Fibroblast of upper back skin (primary cell): ENCODE measurements around the gene SLC25A51.
"Not testable (repeated sequence)": the region's sequence is repeated elsewhere in the genome, so short reads cannot be mapped to it uniquely, and the experiment has no call there.

Source experiments
- DNase-seq: peaks from one replicate; pipeline ENCODE4 v3.0.0-alpha.2; 2013

Gene SLC25A51

DNA sequence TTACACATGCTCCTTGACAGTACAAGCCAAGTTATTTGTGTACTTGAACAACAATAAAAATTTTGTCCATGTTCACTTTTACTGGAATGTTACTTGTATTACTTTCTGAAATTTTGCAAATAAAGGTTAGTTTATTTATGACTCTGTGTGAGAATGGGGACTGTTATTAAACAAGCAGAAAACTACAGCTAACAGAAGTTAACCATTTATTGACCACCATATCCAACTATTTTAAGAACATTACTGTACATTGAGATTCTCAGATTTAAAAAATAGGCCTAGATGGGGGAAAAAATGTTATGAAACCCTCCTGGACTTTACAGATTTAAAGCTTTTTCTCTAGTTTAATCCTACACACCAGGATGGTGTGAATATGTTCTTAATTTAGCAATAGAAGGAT is 1.8 kb downstream of the SLC25A51 start:
- no peak for DNase-seq

- peak; percentile 66 for DNase-seq
Measured at GRCh38 chr9:37899041-37899440, 4.9 kb downstream of the SLC25A51 start.

DNA sequence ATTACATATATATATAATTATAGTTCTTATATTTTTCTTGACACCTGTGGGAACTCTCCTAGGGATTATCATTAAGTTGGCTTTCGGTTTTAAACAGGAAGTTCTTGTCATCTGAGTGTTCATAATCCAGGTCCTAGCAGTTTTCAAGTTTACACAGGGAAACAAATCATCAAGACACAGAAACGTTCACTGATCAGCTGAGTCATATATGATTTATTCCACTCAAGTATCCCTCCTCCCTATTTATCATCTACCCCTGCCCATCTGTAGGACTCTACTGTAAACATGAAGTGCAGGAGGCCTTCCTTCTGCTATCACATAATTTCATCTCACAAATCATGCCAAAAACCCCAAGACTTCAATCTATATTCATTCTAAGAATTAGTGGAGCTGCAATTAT is 6.3 kb downstream of the SLC25A51 start:
- DNase-seq = no peak

DNA sequence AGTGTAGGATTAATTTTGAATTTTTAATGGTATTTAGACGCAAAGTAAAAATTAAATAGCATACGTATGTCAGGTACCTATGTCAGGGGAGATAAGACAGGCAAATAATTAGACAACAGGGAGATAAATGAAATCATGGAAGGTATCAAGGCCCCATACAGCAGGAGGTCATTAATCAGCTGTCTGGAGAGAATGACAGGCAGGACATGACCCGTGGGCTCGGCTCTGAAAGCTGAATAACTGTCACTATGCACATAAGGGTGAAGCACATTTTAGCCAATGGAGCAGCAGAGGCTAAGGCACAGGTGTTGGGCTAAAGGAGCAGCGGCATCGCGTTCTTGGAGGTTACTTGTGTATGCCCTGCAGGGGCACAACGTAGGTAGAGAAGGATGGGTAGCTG is 11.9 kb downstream of the SLC25A51 start:
- no peak for DNase-seq

DNA sequence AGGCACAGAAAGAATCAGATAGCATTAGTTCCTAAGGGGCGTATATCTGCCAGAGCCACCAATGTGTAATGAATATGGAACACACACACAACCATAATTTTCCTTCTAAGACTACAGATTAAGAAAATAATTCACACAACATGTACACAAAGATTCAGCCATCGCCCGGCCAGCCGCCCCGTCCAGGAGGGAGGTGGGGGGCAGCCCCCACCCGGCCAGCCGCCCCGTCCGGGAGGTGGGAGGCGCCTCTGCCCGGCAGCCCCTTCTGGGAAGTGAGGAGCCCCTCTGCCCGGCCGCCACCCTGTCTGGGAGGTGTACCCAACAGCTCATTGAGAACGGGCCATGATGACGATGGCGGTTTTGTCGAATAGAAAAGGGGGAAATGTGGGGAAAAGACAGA is 12.9 kb downstream of the SLC25A51 start:
- DNase-seq = not testable (repeated sequence)

DNA sequence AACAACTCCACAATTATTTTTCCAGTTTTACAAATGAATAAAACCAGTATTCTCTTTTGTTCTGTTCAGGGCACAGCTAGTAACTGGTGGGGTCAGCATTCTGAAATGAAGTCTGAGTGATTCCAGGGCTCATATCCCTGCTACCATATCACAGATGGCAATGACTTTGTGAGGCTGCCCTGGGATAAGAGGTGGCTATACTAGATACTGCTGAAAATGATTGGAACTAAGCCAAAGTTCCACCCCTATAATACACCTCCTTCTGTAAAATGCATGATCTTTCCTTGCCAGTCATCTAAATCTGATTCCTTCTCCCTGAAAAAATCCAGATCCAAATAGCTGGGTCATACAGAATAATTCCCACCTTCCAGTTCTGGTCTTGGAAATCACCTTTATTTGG is 14.4 kb downstream of the SLC25A51 start:
- DNase-seq = no peak

- not testable (repeated sequence) for DNase-seq
Measured at GRCh38 chr9:37887977-37888583, 15.8 kb downstream of the SLC25A51 start.

DNA sequence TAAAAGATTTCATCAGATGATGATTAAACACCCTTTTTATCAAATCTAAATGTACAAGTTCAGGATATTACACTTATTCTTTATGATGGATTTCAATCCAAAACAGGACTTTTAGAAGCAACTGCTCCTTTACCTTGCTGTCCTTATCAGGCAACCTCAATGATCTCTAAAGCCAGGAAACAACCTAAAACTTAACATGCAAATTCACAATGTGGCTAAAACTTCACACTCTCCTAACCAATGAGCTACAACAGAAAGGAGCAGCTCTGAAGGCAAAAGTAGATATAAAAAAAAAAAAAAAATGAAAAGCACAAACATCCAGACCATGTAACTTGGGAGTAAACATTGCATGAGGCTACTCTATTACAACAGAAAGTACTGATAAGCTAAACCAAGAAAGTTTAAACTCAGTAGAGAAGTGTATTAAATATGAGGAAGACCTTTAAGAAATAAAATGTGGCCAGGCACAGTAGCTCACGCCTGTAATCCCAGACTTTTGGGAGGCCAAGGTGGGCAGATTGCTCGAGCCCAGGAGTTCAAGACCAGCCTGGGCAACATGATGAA is 22.9 kb downstream of the SLC25A51 start:
- DNase-seq = no peak

DNA sequence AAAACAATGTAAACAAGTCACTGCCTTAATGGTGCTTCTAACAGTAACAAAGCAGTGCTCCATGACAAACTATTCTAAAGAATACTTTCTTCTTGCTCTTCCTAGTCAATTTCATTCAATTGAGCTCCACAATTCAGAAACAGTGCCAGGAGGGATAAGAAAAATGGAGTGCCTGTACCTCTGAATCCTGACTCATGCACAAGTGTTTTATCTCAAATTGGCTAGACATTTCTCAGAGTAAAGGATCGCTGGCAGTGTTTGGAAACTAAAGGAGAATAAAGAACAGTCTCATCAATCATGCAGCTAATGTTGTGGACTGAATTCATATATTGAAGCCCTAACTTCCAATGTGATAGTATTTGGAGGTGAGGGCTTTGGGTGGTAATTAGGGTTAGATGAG is 27.6 kb downstream of the SLC25A51 start:
- DNase-seq = no peak

DNA sequence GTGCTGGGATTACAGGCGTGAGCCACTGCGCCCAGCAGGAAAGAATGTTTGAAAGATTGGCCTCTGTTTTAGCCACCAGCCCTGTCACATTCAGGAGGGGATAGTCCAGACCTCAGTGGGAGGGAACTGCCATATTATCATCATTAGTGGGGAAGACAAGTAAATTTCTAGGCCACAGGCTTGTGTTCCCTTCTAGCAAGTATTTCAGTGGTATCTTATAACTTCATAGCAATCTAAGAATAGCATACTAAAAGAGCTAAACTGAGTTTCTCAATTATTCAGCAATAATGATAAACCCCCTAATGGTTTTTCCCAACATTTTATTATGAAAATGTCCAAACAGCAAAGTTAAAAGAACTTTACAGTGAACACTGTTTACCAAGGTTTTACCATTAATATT is 30.0 kb downstream of the SLC25A51 start:
- DNase-seq = no peak

GRCh38 chr9:37870799-37871176 is 33.1 kb downstream of the SLC25A51 start:
- no peak for DNase-seq

- no peak for DNase-seq
Measured at GRCh38 chr9:37870081-37870798, 33.7 kb downstream of the SLC25A51 start.

DNA sequence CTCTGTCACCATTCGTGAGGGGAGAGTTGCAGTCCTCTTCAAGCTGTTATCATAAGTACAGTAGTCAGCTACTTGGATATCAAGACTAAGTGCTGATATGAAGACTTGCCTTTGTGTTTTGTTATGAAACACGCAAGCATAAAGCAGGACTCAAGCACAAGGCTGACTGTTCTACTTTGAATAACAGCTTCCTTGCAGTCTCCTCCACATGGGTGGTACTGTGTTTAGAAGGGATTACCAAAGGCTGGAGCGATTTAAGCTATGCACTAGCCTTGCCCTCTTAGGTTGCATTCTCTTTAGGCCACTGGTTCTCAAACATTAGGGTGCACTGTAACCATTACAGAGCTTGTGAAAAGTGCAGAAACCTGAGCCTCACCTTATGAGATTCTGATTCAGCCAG is 41.4 kb downstream of the SLC25A51 start:
- no peak for DNase-seq

DNA sequence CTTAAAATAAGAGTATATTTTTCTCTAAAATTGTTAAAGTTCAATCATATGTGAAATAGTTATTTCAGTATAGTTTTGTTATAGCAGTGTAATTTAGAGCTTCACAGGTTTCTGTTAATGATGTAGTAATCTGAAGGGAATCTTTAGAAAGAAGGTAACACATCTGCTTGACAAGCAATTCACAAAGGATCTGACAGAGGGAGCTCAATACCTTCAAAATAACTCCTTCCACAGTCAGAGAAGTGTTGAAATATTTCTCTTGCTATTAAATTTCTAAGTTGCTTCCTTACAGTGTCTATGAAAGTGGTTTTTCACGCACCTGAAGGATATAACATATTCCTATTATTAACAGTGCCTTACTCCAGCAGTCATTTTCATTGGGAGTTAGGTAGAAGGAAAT is 44.9 kb downstream of the SLC25A51 start:
- DNase-seq = no peak

- no peak for DNase-seq
Measured at GRCh38 chr9:37856551-37856950, 47.4 kb downstream of the SLC25A51 start.

GRCh38 chr9:37852222-37852621 is 51.7 kb downstream of the SLC25A51 start:
- no peak for DNase-seq

DNA sequence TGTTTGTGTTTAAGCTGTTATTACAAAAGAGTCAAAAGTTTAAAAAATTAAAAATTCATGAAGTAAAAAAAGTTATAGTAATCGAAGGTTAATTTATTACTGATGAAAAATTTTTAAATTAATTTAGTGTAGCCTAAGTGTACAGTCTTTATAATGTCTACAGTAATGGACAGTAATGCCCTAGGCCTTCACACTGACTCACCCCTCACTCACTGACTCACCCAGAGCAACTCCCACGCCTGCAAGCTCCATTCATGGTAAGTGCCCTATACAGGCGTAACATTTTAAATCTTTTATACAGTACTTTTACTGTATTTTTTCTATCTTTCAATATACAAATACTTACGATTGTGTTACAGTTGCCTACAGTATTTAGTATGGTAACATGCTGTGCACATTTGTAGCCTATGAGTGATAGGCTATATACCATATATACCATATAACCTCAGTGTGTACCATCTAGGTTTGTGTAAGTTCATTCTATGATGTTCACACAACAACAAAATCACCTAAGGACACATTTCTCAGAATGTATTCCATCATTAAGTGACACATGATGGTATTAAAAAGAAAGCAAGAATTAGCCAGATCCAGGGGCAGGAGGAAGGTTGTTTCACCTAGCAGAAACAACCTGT is 63.2 kb downstream of the SLC25A51 start:
- peak; percentile 66 for DNase-seq

DNA sequence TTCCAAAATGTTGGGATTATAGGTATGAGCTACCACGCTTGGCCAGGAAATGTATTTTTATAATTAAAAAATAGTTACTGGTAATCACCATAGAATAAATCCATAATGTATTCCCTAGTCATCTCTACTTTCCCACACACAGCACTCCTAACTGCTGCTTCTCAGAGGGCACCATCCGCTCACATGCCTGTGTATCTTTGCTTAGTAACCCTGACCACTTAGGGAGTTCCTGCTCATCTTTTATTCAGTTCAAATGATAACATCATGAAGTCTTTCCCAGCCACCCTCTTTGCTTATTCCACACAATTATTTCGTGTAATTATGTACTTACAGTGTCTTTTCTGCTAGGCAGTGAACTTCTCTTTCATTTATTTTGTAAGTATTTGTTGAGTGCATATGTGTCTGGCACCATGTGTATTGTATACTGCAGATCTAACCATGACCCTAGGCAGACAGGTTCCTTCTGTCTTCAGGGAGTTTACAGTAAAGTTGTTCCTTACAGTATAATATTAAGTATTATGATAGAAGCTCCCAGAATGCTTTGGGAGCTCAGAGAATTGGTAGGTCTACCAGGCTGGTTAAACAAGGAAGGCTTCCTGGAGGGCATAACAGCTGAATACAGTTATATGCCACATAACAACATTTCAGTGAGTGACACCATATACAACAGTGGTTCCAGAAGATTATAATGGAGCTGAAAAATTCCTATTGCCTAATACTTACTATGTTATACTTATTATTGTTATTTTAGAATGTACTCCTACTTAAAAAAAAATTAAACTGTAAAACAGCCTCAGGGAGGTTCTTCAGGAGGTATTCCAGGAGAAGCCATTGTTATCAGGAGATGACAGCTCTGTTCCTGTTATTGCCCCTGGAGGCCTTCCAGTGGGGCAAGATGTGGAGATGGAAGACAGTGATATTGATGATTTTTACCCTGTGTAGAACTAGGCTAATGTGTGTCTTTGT is 64.1 kb downstream of the SLC25A51 start:
- DNase-seq = peak; percentile 7
